Stimulated activated CD8-positive, alpha-beta memory T cell treated with anti-CD3 and anti-CD28 coated beads, Interleukin-7, amount 100 ng/mL, for 1 hour (primary cell): ENCODE results near the gene ART1.

ENCODE experiments used
- DNase-seq, 2 donors: peaks; one replicate each; pipeline ENCODE4 v3.0.0-alpha.2; 2020; ENCODE audit warnings: low read depth in 2 of 2

ART1 gene

DNA sequence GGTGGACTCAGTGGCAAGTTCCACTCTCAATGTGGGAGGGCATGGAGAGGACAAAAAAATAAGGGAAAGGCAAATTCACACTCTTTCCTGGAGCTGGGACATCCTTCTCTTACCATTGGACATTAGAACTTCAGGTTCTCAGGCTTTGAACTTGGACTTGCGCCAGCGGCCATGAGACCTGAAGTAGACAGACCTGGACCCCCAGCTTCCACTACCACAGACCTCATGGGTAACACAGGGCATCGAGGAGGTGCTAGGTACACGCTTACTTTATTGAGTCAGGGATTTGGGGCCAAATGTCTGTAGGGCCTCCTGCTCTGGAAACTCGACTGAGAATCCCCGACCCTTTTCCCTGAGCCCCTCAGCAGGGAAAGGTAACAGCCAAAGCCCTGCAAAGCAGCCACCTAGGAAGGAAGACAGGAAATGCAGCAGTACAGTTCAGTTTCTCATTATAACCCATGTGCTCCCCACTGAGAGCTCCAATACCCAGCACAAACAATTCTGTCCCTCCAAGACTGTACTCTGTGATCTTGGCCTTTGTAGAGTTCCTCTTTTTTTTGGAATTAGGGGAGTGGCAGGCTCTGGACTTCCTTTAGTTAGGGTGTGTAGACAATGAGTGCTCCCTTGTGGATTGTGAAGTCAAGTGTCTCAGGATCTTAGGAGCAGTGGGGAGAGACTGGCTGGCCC lies 20.6 kb downstream of the ART1 start:
- DNase-seq: no peak

DNA sequence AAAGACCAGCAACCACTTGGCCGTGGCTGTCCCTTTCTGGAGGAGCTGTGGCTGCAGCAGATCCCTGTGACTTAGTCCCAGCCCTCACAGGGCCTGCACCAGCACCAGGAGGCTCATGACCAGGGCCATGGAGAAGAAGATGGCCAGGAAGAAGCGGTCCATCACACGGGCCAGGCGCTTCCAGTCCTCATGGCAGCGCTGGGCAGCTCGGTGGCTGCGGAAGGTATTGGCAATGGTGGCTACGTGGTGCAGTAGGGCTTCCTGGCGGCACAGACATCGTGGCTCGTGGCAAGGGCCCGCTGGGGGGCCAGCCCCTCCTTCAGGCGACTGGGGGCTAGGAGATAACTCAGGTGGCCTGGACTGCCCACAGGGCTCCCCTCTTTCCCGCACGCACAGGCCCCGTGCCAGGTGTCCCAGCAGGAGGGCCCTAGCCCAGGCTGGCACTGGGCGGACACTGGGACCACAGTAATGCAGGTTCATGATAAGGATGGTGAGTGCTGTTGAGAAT lies 21.1 kb downstream of the ART1 start:
- no peak for DNase-seq

DNA sequence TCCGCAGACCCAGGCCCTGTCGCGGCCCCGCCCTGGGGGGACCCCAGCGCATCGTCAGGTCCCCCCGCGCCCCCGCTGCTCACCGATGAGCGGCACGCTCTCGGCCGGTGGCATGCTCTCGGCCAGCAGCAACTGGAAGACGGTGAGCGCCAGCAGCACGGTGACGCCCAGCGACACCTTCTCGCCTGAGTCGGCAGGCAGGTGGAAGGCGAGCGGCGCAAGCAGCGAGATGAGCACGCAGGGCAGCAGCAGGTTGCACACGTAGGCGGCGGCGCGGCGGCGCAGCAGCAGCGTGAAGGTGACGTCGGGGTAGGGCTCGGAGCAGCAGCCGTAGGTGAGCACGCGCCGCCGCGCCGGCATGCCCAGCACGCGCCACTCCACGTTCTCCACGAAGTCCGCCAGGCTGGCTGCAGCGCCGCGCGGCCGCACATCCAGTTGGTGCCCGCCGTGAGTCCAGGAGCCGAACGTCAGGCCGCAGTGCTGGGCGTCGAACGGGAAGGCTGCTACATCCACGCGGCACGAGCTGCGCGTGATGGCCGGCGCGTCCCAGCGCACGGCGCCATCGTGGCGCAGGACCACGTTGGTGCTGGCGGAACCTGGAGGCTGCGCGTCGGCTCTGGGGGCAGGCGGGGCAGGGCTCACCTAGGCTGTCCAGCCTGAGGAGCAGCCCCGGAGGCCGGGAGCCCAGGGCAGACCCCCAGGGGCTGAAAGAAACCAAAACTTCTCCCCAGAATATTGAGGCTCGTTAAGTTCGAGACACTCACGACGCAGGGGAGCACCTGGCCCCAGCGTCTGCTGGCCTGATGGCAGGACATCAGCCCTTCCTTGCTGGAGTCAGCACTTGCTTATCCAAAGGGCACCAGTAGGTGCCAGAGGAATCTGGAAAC lies 22.5 kb downstream of the ART1 start:
- DNase-seq: no peak

DNA sequence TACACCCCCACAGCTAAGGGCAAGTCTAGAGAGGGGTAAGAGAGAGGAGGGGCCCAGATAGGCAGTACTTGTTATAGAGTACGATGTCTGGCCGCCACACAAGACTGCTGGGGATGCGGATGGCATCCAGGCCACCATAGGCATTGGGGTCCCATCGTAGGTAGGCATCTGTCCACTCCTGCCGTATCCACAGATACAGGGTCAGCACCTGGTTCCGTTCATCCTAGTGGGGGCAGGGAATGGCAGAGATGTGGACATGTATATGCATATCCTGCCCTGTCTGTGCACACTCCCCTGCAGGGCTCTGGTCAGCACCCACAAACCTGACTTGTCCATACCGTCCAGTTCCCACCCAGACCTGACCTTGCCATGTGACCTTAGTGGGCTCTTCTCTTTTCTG lies 24.2 kb downstream of the ART1 start:
- no peak for DNase-seq

DNA sequence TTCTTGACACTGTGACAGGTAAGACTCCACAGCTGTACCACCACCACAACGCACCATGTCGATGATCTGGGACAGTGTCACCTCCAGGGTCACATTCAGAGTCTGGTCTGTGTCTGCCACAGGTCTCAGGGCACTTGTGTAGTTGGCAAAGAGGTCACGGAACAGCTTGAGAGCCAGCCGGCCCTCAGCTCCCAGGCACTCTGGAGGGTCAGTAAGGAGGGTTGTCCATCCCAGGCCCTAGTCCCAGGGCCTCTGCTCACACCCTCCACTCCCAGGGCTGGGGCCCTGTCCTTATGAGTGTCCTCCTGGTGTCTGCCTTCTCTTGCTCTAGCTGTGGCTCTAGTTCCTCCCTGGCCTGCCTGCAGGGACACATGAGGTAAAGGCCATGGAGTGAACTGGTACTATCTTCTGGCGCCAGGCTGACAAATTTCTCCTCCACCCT lies 24.8 kb downstream of the ART1 start:
- DNase-seq: no peak

DNA sequence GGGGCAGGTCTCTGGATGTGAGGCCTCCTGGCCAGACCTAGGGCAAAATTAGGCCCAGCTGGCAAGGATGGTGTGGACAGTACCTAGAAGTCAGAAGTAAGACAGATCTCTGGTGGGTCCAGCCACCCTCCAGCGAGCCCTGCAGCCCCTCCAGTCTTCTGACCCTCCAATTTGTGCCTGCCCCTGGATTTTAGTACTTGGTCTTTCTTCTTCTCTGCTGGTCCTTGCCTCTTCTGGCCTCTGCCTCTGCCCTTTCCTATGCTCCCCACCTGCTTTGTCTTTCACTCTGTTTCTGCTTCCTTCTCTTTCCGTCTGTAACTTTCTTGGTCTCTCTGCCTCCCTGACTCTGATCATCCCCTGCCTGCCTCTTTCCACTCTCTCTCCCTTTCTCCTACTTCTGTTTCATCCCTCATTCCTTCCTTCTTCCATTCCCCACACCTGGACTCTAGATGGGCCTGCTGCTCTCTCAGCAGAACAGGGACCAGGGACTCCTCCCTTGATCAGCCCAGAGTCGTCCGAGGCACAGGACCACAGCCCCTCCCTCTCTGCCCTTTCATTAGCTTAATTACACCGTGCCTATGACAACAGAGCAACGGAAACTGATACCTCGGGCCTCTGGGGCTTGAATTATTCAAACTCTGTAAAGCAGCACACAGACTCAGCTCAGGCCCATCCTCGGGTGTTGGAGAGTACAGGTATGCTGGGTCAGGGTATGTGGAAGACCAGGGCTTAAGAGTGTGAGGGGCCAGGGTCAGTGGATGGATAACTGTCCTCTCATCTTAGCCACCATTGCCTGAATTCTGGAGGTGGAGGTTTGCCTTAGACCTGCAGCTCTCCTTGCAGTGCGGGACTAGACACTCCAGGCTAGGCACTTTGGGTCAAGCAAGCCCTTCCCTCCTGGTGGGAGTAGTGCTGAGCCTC lies 26.7 kb downstream of the ART1 start, which contains the start of gene CHRNA10:
CHRNA10 (minus strand) TSS at position 51 of the 921 bp plus-strand sequence. CDS start 72 bp downstream, outside the sequence.
- no peak for DNase-seq

DNA sequence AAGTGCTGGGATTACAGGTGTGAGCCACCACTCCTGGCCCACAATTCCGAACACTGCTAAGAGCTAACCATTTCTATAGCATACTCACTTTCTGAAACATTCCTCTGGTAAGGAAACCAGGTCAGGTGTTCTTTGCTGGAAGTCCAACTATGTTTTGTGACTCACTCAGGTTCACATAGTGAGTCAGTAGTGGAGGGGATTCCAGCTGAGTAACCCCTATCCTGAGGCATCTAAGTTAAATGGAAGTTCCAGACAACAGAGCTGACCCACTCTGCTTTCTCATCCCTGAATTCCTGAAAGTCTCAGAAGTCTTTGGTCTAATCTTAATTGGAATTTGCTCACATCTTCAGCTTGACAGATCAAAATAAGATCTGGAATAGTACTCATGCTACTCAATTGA lies 29.3 kb downstream of the ART1 start:
- DNase-seq: no peak

DNA sequence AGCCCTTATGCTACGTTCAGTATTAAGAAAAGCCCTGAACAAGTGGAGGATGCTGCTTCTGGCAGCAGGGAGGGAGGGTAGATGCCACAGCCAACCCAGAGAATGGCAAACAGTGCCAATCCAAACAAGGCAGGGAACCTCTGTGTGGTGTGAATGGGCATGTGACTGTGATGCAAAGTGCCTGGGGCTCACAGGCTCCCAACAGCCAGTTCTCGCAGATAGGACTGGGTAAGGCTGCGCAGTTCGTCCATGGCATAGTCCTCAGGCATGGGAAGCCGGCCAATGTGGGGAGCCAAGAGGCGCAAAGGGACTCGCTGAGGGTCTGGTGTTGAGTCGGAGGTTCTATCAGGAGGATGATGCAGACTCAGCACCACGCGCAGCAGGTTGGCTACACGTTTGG lies 31.0 kb downstream of the ART1 start:
- DNase-seq: no peak

DNA sequence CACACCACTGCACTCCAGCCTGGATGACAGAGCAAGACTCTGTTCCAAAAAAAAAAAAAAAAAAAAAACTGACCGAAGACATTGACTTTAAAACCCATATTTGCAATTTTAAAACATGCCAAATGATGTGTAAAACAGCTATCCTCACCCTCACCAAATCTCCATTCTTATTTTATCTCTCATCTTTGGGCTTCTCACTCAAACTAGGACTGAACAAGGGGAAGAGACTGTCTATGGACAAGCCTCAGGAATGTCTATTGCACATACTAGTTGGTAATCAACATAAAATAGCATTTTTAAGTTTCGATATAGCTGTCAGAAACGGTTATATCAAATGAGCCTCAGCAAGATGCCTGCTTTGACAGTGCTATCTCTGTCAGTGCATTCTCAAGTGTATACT lies 34.1 kb downstream of the ART1 start:
- DNase-seq: no peak

DNA sequence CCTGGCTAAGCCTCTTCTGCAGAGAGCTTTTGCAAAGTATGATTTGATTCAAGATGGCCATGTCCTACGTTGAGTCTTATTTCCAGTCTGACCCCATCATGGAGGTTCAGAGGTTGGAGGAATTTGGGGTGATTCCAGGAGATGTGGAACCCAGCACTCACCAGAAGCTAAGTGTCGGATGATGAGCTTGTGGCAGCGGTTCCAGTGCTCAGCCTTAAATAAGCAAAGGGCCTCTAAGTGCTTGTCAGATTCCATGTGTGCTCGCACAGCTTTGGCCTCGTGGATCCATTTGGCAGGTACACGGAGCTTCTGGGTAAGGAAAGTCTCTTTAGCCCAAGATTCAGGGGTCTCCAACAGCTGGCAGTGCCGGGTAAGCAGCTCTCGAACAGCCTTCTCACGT lies 38.1 kb downstream of the ART1 start:
- no peak for DNase-seq

DNA sequence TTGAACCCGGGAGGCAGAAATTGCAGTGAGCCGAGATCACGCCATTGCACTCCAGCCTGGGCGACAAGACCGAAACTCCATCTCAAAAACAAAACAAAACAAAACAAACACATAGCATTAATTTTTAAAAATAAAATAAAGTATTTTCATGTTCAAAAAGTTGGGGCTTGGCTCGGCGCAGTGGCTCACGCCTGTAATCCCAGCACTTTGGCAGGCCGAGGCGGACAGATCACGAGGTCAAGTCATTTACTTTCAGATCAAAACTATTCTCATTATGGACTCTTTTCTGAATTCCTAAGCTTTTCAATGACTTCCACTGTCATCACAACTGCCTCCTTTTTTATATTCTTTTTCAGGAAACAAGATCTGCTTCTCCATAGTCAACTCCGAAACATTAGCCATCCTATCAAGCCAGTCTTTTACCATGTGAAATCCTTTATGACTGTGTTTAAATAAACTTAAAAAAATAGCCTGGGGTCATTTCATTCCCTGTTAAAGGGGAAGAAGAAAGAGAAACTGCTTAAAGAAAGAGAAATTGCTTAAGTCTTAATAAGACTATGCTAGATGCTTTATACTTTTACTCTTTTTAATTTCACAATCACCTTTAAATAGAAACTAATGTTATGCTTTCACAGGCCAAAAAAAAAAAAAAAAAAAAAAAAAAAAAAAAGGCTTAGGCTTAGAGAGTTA lies 39.3 kb downstream of the ART1 start:
- no peak for DNase-seq

DNA sequence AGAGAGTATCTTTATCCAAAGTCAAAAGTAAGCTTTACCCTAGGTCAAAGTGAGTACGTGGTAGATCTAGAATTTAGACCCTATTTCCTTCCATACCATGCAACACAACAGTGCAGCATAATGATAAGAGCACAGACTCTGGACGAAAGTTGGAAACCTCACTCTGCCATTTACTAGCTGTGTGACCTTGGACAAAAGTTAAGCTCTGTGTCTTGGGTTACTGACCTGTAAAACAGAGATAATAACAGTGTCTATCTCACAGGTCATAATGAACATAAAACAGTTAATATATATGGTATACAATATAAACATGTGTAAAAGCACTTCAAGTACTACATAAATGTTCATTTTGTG lies 39.9 kb downstream of the ART1 start:
- DNase-seq: no peak

DNA sequence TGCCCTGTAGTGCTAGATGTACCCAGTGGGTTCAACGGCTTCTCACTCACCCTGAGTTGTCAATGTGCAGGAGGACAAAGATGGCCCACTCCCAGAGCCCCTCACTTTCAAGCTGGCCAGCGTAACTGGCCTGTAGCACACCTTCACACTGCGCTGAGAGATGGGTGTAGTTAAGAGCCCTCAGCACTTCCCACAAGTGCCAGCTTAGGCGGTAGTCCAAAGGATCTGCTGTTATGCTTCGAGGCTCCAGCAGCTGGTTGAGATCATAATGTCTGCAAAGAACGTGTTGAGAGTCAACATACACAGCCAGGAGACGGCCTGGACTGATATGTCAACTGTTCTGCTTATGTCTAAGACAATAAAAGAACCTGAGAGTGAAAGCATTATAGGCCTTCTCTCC lies 41.0 kb downstream of the ART1 start:
- DNase-seq: no peak

DNA sequence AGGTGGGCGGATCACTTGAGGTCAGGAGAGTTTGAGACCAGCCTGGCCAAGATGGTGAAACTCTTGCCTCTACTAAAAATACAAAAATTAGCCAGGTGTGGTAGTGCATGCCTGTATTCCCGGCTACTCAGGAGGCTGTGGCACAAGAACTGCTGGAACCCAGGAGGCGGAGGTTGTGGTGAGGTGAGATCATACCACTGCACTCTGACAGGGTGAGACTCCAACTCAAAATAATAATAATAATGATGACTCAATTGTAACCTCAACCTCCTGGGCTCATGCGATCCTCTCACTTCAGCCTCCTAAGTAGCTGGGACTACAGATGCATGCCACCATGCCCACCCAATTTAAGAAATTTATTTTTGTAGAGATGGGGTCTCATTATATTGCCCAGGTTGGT lies 41.8 kb downstream of the ART1 start:
- DNase-seq: no peak

DNA sequence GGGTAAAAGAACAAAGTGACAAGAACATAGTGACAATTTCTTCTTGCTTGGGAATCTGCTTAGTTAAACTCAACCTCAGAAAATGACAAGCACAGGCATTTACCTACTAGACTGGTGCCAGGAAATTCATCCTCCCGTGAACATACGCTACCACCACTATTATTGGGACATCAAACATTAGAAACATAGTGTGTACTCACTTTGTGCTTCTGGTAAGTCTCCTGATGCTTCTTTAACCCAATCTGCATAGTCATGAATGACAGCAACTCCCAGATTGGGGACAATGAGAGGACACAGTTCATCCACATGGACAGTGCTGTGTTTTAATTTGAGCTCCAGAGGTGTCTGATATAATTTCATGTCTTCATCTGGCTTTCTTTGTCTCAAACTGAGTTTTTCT lies 55.5 kb downstream of the ART1 start:
- no peak for DNase-seq

DNA sequence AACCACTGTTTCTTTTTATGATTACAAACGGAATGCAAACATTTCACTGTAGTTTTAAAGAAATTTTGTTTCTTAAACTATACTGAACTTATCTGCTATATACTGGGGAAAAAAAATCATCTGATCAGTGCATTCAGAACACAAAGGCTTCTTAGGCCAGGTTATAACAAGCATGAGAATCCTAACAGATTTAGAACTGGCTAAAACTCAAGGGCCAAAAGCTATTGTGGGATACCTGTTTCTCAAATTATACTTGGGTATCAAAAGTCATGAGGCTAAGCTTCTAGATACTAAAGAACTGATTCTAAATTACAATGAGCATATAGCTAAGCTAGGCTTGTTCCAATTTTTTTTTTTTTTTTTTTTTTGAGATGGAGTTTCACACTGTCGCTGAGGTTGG lies 56.0 kb downstream of the ART1 start:
- no peak for DNase-seq

DNA sequence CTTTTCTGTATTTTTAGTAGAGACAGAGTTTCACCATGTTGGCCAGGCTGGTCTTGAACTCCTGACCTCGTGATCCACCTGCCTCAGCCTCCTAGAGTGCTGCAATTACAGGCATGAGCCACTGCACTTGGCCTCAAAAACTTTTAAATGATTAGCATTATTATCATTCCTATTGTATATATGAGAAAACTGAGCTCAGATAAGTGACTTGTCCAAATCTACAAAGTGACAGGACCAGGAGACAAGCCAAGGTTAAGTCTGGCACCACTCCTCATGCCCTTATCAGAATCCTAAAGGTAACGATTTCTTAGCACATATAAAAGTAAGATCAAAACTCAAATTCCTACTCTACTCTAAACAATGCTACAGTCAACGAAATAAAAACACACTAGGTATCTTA lies 58.5 kb downstream of the ART1 start:
- no peak for DNase-seq

DNA sequence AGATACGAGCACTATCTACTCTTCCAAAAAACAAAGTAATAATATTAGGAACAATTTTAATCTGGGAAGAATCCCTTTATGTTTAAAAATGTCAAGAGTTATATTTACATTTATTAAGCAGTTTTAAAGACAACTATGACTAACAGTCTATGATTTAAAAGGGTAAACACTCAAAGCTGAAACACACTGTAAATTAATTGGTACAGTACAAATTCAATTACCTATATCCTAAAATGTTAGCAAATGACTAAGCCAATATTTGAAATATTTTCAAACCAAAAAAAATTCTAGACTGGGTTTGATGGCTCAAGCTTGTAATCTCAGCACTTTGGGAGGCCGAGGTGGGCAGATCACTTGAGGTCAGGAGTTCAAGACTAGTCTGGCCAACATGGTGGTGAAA lies 62.2 kb downstream of the ART1 start:
- DNase-seq: no peak

DNA sequence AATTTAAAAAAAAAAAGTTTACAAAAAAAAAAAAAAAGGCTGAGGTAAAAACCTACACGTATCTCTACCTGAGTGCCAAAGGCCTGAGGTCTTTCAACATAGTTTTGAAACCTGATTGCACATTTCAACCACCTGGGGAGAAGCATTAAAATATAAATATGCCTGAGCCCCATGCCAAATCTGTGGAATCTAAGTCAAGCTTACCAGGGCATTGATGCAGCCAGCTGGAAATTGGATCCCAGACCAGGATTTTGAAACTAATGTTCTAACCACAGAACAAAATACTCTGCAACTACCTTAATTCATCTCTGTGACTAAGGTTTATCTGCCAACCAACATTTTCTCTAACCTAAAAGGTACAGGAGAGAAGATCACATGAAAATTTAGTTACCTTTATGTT lies 65.0 kb downstream of the ART1 start:
- DNase-seq: no peak

DNA sequence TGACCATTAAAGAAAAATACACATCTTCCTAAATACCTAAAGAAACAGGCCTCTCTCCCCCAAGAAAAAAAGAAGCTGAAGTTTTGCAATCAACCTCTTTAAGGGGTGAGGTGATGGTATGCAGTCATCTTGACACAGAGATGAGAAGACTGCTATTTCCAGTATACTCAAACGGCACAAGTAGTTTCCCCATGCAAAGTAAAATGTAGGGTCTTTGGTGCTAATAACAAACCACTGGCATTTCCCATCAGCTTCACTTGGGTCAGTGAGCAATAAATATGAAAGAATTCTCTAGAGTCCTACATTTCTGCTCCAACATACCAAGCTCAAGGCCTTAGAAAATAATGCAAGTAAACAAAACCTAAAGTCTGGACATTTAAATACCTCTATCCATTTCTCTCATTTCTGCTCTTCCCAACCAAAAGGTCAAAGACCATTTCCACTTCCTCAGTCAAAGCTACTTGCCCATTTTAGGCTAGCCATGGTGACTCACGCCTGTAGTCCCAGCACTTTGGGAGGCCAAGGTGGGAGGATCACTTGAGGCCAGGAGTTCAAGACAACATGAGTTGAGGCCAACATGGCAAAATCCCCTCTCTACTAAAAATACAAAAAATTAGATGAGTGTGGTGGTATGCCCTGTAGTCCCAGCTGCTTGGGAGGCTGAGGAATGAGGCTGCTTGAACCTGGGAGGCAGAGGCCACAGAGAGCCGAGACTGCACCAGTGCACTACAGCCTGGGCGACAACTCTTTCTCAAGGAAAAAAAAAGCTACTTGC lies 65.7 kb downstream of the ART1 start:
- DNase-seq: no peak

DNA sequence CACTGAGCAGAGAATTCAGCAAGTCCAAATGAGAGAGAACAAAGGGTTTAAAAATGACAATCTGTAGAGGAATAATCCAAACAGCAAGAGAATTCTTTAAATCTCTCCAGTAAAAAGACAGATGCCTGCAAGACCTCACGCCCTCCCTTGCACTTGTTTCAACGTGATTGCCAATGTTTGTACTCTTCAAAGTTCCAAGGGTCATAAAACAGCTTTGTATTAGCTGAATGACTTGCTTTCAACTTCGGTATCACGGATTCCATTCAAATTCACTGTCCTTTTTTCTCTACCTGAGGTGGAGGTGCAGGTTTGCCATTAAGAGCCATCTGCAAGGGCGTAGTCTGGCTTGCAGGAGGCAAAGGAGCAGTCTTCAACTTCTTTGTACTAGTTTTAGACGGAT lies 67.3 kb downstream of the ART1 start:
- DNase-seq: no peak
